K562 (cell line): Measurements from ENCODE around the gene PLK5. TPM values are rescaled to one million over a fixed set of nuclear protein-coding genes. Genes with fewer than 3 reads are reported as not detected.

ENCODE experiments used
- ARID4B ChIP-seq: sonication (generic); formaldehyde crosslinking; IDR thresholded peaks from 2 replicates; pipeline ENCODE4 v1.8.0; 2022; ENCODE audit warnings: mild to moderate bottlenecking, missing genetic modification reagents
- E2F3 ChIP-seq: fragments of 250-450 bp; sonication (Bioruptor Pico); IDR thresholded peaks from 2 replicates; pipeline ENCODE4 v1.4.0; 2020; ENCODE audit warnings: mild to moderate bottlenecking
- E2F4 ChIP-seq: sonication (generic); formaldehyde crosslinking; IDR thresholded peaks from 2 replicates; pipeline ENCODE4 v1.8.0; 2022; ENCODE audit warnings: mild to moderate bottlenecking, low read depth, missing genetic modification reagents
- HNRNPL ChIP-seq: fragments of 200-400 bp; formaldehyde crosslinking; IDR thresholded peaks from 2 replicates; pipeline ENCODE4 v1.6.1; 2017; ENCODE audit warnings: low read depth, mild to moderate bottlenecking, low read length
- KDM5B ChIP-seq: fragments of 200-600 bp; sonication (generic); IDR thresholded peaks from 2 replicates; pipeline ENCODE4 v1.6.1; 2012; ENCODE audit warnings: low read depth, mild to moderate bottlenecking, moderate library complexity, low read length, control low read depth, inconsistent platforms; ENCODE audit not compliant: insufficient replicate concordance
- NR2C2 ChIP-seq, 2 experiments: fragments of 200-800 bp in 1 of 2; sonication (Bioruptor generic) in 1 of 2; sonication (generic) in 1 of 2; formaldehyde crosslinking in 1 of 2; IDR thresholded peaks; 2 replicates each; pipeline versions ENCODE4 v1.6.1 to v1.8.0; 2016 to 2022; ENCODE audit warnings: mild to moderate bottlenecking in 1 of 2, missing compliant biosample characterization in 1 of 2, missing genetic modification characterization in 1 of 2, missing genetic modification reagents in 1 of 2
- PCBP1 ChIP-seq: fragments of 200-400 bp; formaldehyde crosslinking; IDR thresholded peaks from 2 replicates; pipeline ENCODE4 v1.6.1; 2018; ENCODE audit warnings: mild to moderate bottlenecking, low read depth, low read length; ENCODE audit not compliant: poor library complexity, severe bottlenecking
- SMARCE1 ChIP-seq: fragments of 450-650 bp; IDR thresholded peaks from 2 replicates; pipeline ENCODE4 v1.7.1; 2016; ENCODE audit warnings: mild to moderate bottlenecking
- ZBTB8A ChIP-seq: fragments of 450-650 bp; IDR thresholded peaks from 2 replicates; pipeline ENCODE4 v1.6.1; 2018; ENCODE audit warnings: mild to moderate bottlenecking, moderate library complexity; ENCODE audit not compliant: partially characterized antibody
- ZNF347 ChIP-seq: fragments of 450-650 bp; formaldehyde crosslinking; IDR thresholded peaks from 2 replicates; pipeline ENCODE4 v1.4.0; 2020; ENCODE audit warnings: low read depth, mild to moderate bottlenecking, moderate library complexity
- polyA plus RNA-seq, 8 experiments: library from polyadenylated mRNA; depleted of rRNA in 4 of 8; stranded (reverse) in 5 of 8; unstranded in 3 of 8; fragments of >200 nt; fragmentation: Nextera tagmentation in 2 of 8; fragmentation: Illumina TruSeq in 1 of 8; extraction: Ambion mirVana in 2 of 8; extraction: Trizol in 1 of 8; gene quantifications; 2 replicates each; pipeline versions ENCODE4 v1.2.1 to v1.2.3, GENCODE V29; 2011 to 2014; ENCODE audit warnings: inconsistent platforms in 1 of 8, missing spikeins in 1 of 8
- total RNA-seq, 7 experiments: library from RNA; depleted of rRNA in 6 of 7; stranded (reverse); fragments of >200 nt in 6 of 7; fragmentation: Illumina TruSeq in 2 of 7; extraction: Trizol in 2 of 7; gene quantifications; 2 replicates each; pipeline versions ENCODE4 v1.2.1 to v1.2.3, GENCODE V29; 2011 to 2021; ENCODE audit warnings: low replicate concordance in 1 of 7

PLK5 gene
- total and polyA plus RNA-seq, 9 of the 15 experiments (the other 6 are each of a cell fraction or from before 2014, with no cell fraction given) = 0.04 to 0.23 (median 0.11) TPM; not detected in 5

DNA sequence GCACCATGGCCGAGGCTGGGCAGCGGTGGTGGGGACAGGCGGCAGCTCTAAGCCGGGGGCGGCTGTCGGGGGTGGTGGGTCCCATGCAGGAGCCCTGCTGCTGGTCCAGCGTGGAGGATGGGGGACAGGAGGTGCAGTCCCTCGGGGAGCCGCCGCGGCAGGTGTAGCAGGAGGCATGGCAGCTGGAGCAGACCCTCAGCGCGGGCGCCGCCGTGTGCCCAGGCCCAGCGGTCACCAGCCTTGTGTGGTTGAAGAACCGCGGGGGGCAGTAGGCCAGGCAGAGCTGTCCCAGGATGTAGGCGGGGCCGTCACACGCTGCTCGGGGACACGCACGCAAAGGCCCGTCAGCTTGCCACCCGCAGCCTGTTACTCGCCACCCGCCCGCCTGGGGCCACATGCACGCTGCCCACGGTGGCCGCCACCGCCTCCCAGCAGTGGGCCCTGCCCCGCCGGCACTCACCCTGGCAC lies 42.0 kb upstream of the PLK5 start (continued):
- TF ChIP-seq ARID4B (CRISPR knock-in tag) (no peak), ZNF347 (no peak), E2F4 (CRISPR knock-in tag) (no peak), PCBP1 (peak; percentile 67), E2F3 (CRISPR knock-in tag) (no peak), SMARCE1 (no peak), NR2C2 (CRISPR knock-in tag; IDR thresholded peaks at IDR 0.05) (no peak), NR2C2 (tag; IDR thresholded peaks at IDR 0.05) (no peak), KDM5B (no peak), ZBTB8A (no peak), HNRNPL (peak; percentile 93)
- TF ChIP-seq, all 486 proteins: peak for 4
